Heart right ventricle (tissue), 16 donors: ENCODE measurements around the gene RPAP2. TPM values are rescaled to one million over a fixed set of nuclear protein-coding genes. Genes with fewer than 3 reads are reported as not detected.
"Not testable (repeated sequence)": the region's sequence is repeated elsewhere in the genome, so short reads cannot be mapped to it uniquely, and the experiment has no call there.

Source experiments
- ATAC-seq, 8 donors: fragments of 200-7000 bp; cut with Tn5 transposase; one replicate each; pipeline ENCODE4 v1.9.1; 2020; ENCODE audit warnings: mild to moderate bottlenecking in 8 of 8, moderate library complexity in 8 of 8, moderate number of reproducible peaks in 1 of 8
- DNase-seq, 2 donors: peaks; one replicate each; pipeline ENCODE4 v3.0.0-alpha.2; 2020
- H3K27ac ChIP-seq, 10 donors: fragments of 200-600 bp; sonication (generic) in 2 of 10; one replicate each; pipeline versions ENCODE4 v1.5.0 to v1.8.0; 2020 to 2022; ENCODE audit warnings: mild to moderate bottlenecking in 3 of 10
- H3K27me3 ChIP-seq, 7 donors: fragments of 200-600 bp; one replicate each; pipeline ENCODE4 v1.8.0; 2021 to 2022; ENCODE audit warnings: mild to moderate bottlenecking in 2 of 7
- H3K36me3 ChIP-seq, 9 donors: fragments of 200-600 bp; sonication (generic) in 1 of 9; one replicate each; pipeline versions ENCODE4 v1.5.0 to v1.8.0; 2020 to 2022; ENCODE audit warnings: mild to moderate bottlenecking in 2 of 9
- H3K4me1 ChIP-seq, 9 donors: fragments of 200-600 bp; sonication (generic) in 1 of 9; one replicate each; pipeline versions ENCODE4 v1.5.0 to v1.8.0; 2020 to 2022; ENCODE audit warnings: mild to moderate bottlenecking in 4 of 9
- H3K4me3 ChIP-seq, 10 donors: fragments of 200-600 bp; sonication (generic) in 2 of 10; one replicate each; pipeline versions ENCODE4 v1.5.0 to v1.8.0; 2020 to 2022; ENCODE audit warnings: mild to moderate bottlenecking in 7 of 10, moderate library complexity in 2 of 10
- H3K9me3 ChIP-seq, 11 donors: fragments of 200-600 bp in 10 of 11; sonication (generic) in 2 of 11; one replicate each; pipeline versions ENCODE4 v1.5.0 to v1.8.0; 2013 to 2022; ENCODE audit warnings: mild to moderate bottlenecking in 2 of 11, control low read depth in 1 of 11, moderate library complexity in 1 of 11
- CTCF ChIP-seq, 9 donors: fragments of 200-600 bp; sonication (generic) in 2 of 9; IDR thresholded peaks; one replicate each; pipeline versions ENCODE4 v1.5.0 to v1.8.0; 2021 to 2022; ENCODE audit warnings: antibody characterized with exemption in 9 of 9, mild to moderate bottlenecking in 5 of 9, moderate library complexity in 1 of 9
- WGBS, 2 donors: extraction: QIAGEN DNeasy Blood & Tissue Kit; methylation state at CpG; one replicate each; pipeline ENCODE4 v1.1.7; 2013; ENCODE audit warnings: inconsistent platforms in 1 of 2; 5-methylcytosine and 5-hydroxymethylcytosine counted together
- intact Hi-C, 10 donors: fragments of 100-400 bp; cut with DNase I; formaldehyde crosslinking; loops; one replicate each; pipeline versions ENCODE4 v1.11.1 to v1.14.2; 2022
- polyA plus RNA-seq, 2 donors: library from polyadenylated mRNA; stranded (reverse); fragments of 200-250 nt; gene quantifications; one replicate each; pipeline ENCODE4 v1.2.3, GENCODE V29; 2013
- total RNA-seq, 10 donors: library from RNA; stranded (reverse); fragmentation: NEBNext Ultra II Directional in 3 of 10; extraction: Animal tissue kit (Norgen Biotek cat#: 25700) in 3 of 10; gene quantifications; one replicate each; pipeline versions ENCODE4 v1.2.1 to v1.2.4, GENCODE V29; 2021 to 2023
- donor health status: Arrhythmogenic right ventricular cardiomyopathy.
- donor health status: ischemic (EF 13 %, LVEDD 7.1; RV severe dilation, severe dysfunction).
- donor health status: healthy with polysubstance abuse.
- donor health status: DM: no; HTN: yes; CAD: no.
- donor health status: DM: no; HTN: no; CAD: no.
- donor health status: ischemic (EF 25% LVEDD 6.9; RV normal size, moderate dysfunction).
- donor health status: ischemic (EF 25% LVEDD 5.7; RV mildly dilated, moderate dysfunction).
- donor health status: healthy.
- donor health status: DM: yes; HTN: yes; CAD: no.
- donor health status: Ischemic cardiomyopathy.
- donor health status: ischemic (EF 35%, LVEDD 5.7; RV mildly dilated, moderate dysfunction).
- donor health status: nonischemic (EF 11% LVEDD 7.7; RV severe dilation, severe dysfunction).
- donor health status: DM: yes; HTN: yes; CAD: no.
- donor health status: PGD.
- donor health status: ischemic (EF 29% LVEDD 5.4; RV normal size, mild dysfunction).
- donor health status: nonischemic (EF 23%, LVEDD 6.1; RV moderate dilation, normal function).

Gene RPAP2
- total and polyA plus RNA-seq, 12 donors = 7.0 to 27.5 (median 23.8) TPM

GRCh38 chr1:92376345-92376744, 77.5 kb downstream of the RPAP2 start:
- WGBS, 2 donors = 64 to 80% methylated on average over 2 of the region's 2 CpGs
- TF ChIP-seq CTCF (IDR thresholded peaks at IDR 0.05) = no peak
- peaks cover 0 to 30% (median 6%) of the 10 kb centered on the region in 9 donors for H3K36me3 ChIP-seq
- no peak overlapping the region for H3K4me3 ChIP-seq
- intact Hi-C loops = no loop called here
- H3K27me3 ChIP-seq = no peaks in the 10 kb centered on the region
- peaks cover 0 to 3% (median 0%) of the 10 kb centered on the region in 11 donors for H3K9me3 ChIP-seq
- DNase-seq (no peak), ATAC-seq (no peak)
- no peak overlapping the region for H3K27ac ChIP-seq
- peaks cover 0 to 5% (median 0%) of the 10 kb centered on the region in 9 donors for H3K4me1 ChIP-seq

GRCh38 chr1:92377991-92378390, 79.1 kb downstream of the RPAP2 start:
- H3K9me3 ChIP-seq, H3K27me3 ChIP-seq, intact Hi-C loops, H3K4me1 ChIP-seq, DNase-seq, H3K27ac ChIP-seq, H3K4me3 ChIP-seq, ATAC-seq: not testable (repeated sequence)
- peaks cover 0 to 25% (median 6%) of the 10 kb centered on the region in 9 donors for H3K36me3 ChIP-seq
- WGBS, 2 donors = 95 to 97% methylated on average over 4 of the region's 4 CpGs

GRCh38 chr1:92380867-92381266, 82.0 kb downstream of the RPAP2 start:
- ATAC-seq = no peak
- WGBS, 2 donors = 88 to 92% methylated on average over 2 of the region's 2 CpGs

GRCh38 chr1:92393966-92394365, 95.1 kb downstream of the RPAP2 start:
- H3K27ac ChIP-seq, H3K4me3 ChIP-seq, intact Hi-C loops, H3K4me1 ChIP-seq, H3K27me3 ChIP-seq, ATAC-seq, DNase-seq, H3K36me3 ChIP-seq: not testable (repeated sequence)
- H3K9me3 ChIP-seq = peaks cover 0 to 60% (median 20%) of the 10 kb centered on the region in 11 donors
- WGBS, 2 donors = 96 to 97% methylated on average over 4 of the region's 4 CpGs

More at GRCh38 chr1:92380867-92381266, 82.0 kb downstream of the RPAP2 start:
- H3K27ac ChIP-seq = no peak overlapping the region
- no peak overlapping the region for H3K4me3 ChIP-seq
- H3K36me3 ChIP-seq = peaks cover 0 to 46% (median 9%) of the 10 kb centered on the region in 9 donors
- intact Hi-C loops = no loop called here
- peaks cover 0 to 24% (median 0%) of the 10 kb centered on the region in 11 donors for H3K9me3 ChIP-seq
- H3K4me1 ChIP-seq = peaks cover 0 to 5% (median 0%) of the 10 kb centered on the region in 9 donors
- no peak for TF ChIP-seq CTCF (IDR thresholded peaks at IDR 0.05)
- H3K27me3 ChIP-seq = no peaks in the 10 kb centered on the region
- DNase-seq = no peak

- H3K4me1 ChIP-seq = no peaks in the 10 kb centered on the region
- no peak overlapping the region for H3K4me3 ChIP-seq
- WGBS, 2 donors = 81 to 90% methylated on average over 2 of the region's 2 CpGs
- peaks cover 0 to 46% (median 24%) of the 10 kb centered on the region in 11 donors for H3K9me3 ChIP-seq
- DNase-seq (no peak), ATAC-seq (no peak)
- H3K36me3 ChIP-seq = no peaks in the 10 kb centered on the region
- intact Hi-C loops = no loop called here
- no peak for TF ChIP-seq CTCF (IDR thresholded peaks at IDR 0.05)
- no peaks in the 10 kb centered on the region for H3K27me3 ChIP-seq
- no peak overlapping the region for H3K27ac ChIP-seq
Measured at GRCh38 chr1:92398519-92398918, 99.7 kb downstream of the RPAP2 start.
